Activated T-cell treated with anti-CD3 and anti-CD28 coated beads, Interleukin-2, amount 50 U/mL, for 72 hours (primary cell): Measurements from ENCODE around the gene AP2S1. TPM values are rescaled to one million over a fixed set of nuclear protein-coding genes. Genes with fewer than 3 reads are reported as not detected.
A peak's percentile ranks its signal among the peaks of the same experiment; 100 is the strongest.
"Not testable (repeated sequence)": the region's sequence is repeated elsewhere in the genome, so short reads cannot be mapped to it uniquely, and the experiment has no call there.

Experiments used
- ATAC-seq, 2 donors: fragments of 150-1000 bp; cut with Tn5 transposase; replicated peaks in 1 of 2; 2 replicates each; pipeline ENCODE4 v1.10.0; 2021; ENCODE audit warnings: moderate library complexity in 2 of 2, mild to moderate bottlenecking in 1 of 2
- DNase-seq, 2 donors: peaks; one replicate each; pipeline ENCODE4 v3.0.0; 2021 to 2022; ENCODE audit warnings: mixed read lengths in 1 of 2
- H3K27ac Mint-ChIP-seq: one replicate; pipeline ENCODE4 v1.8.0; 2022; ENCODE audit warnings: mild to moderate bottlenecking, moderate library complexity, mixed read lengths
- H3K27me3 Mint-ChIP-seq: one replicate; pipeline ENCODE4 v1.8.0; 2022; ENCODE audit warnings: low read depth, mixed read lengths
- H3K36me3 Mint-ChIP-seq, 2 donors: one replicate each; pipeline ENCODE4 v1.8.0; 2022; ENCODE audit warnings: mixed read lengths in 2 of 2, mild to moderate bottlenecking in 1 of 2; ENCODE audit not compliant: insufficient read depth in 2 of 2
- H3K4me1 Mint-ChIP-seq: one replicate; pipeline ENCODE4 v1.8.0; 2022; ENCODE audit warnings: low read depth, mixed read lengths
- H3K4me3 Mint-ChIP-seq, 2 donors: one replicate each; pipeline ENCODE4 v1.8.0; 2022; ENCODE audit warnings: mild to moderate bottlenecking in 2 of 2, mixed read lengths in 2 of 2, moderate library complexity in 2 of 2
- H3K9me3 Mint-ChIP-seq, 2 donors: one replicate each; pipeline ENCODE4 v1.8.0; 2022; ENCODE audit warnings: mixed read lengths in 2 of 2
- total RNA-seq, 2 donors: library from RNA; stranded (reverse); gene quantifications; one replicate each; pipeline ENCODE4 v1.2.3, GENCODE V29; 2022

Gene AP2S1
- total RNA-seq, 2 donors from 2014 or later: 61.7 to 64.3 TPM

- H3K4me1 Mint-ChIP-seq: peaks cover 46% of the 10 kb centered on the region
- no peaks in the 10 kb centered on the region for H3K36me3 Mint-ChIP-seq
- H3K27ac Mint-ChIP-seq: no peak overlapping the region
- ATAC-seq: no peak
- no peaks in the 10 kb centered on the region for H3K9me3 Mint-ChIP-seq
- H3K27me3 Mint-ChIP-seq: no peaks in the 10 kb centered on the region
- no peak overlapping the region for H3K4me3 Mint-ChIP-seq
- DNase-seq: no peak
These were observed 27.6 kb downstream of the AP2S1 start for GRCh38 chr19:46823049-46823448.

- H3K4me1 Mint-ChIP-seq: peaks cover 46% of the 10 kb centered on the region
- not testable (repeated sequence) for DNase-seq, ATAC-seq, H3K36me3 Mint-ChIP-seq, H3K9me3 Mint-ChIP-seq, H3K27me3 Mint-ChIP-seq
- H3K4me3 Mint-ChIP-seq: peak overlapping the region; percentile 54 to 65
- peak overlapping the region; percentile 63 for H3K27ac Mint-ChIP-seq
These were observed 28.2 kb downstream of the AP2S1 start for GRCh38 chr19:46822410-46822787.

- peak; percentile 84 to 90 for ATAC-seq
- no peaks in the 10 kb centered on the region for H3K27me3 Mint-ChIP-seq
- no peaks in the 10 kb centered on the region for H3K9me3 Mint-ChIP-seq
- H3K36me3 Mint-ChIP-seq: no peaks in the 10 kb centered on the region
- H3K27ac Mint-ChIP-seq: peak overlapping the region; percentile 63
- peaks cover 46% of the 10 kb centered on the region for H3K4me1 Mint-ChIP-seq
- DNase-seq: peak; percentile 61 to 67
- peak overlapping the region; percentile 54 to 65 for H3K4me3 Mint-ChIP-seq
These were observed 28.9 kb downstream of the AP2S1 start for GRCh38 chr19:46821512-46822409.

GRCh38 chr19:46818812-46819211, 31.8 kb downstream of the AP2S1 start:
- Mint-ChIP-seq H3K4me3 (peak overlapping the region in 1 of 2 donors; percentile 24), H3K36me3 (no peaks in the 10 kb centered on the region), H3K27ac (peak overlapping the region; percentile 12), H3K4me1 (peaks cover 40% of the 10 kb centered on the region), H3K27me3 (no peaks in the 10 kb centered on the region), H3K9me3 (no peaks in the 10 kb centered on the region)
- ATAC-seq (no peak), DNase-seq (peak; percentile 10 to 18)

- H3K27ac Mint-ChIP-seq: no peak overlapping the region
- DNase-seq (no peak), ATAC-seq (no peak)
- no peaks in the 10 kb centered on the region for H3K27me3 Mint-ChIP-seq
- no peaks in the 10 kb centered on the region for H3K36me3 Mint-ChIP-seq
- no peak overlapping the region for H3K4me3 Mint-ChIP-seq
- H3K4me1 Mint-ChIP-seq: peaks cover 25% of the 10 kb centered on the region
- H3K9me3 Mint-ChIP-seq: no peaks in the 10 kb centered on the region
These were observed 34.6 kb downstream of the AP2S1 start for GRCh38 chr19:46815833-46816627.

DNA sequence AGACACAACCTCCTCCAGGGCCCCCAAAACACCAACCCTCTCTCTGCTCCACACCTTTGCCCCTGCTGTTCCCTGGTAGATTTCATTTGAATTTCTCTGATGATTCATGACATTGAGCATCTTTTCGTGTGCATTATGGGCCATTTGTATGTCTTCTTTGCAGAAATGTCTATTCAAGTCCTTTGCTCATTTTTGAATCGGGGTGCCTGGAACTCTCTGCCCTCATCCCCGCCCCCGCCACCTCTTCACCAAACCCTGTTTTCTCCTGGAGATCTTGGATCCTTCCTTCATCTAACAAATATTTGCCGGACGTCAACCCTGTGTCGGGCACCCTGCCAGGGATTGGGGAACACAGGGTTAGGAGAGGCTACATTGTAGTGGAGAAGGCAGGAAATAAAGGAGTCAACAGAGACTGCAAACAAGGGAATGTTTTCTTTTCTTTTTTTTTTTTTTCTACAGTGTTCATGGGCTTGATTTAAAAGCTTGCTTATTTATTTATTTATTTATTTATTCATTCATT, 36.7 kb downstream of the AP2S1 start:
- H3K27me3 Mint-ChIP-seq: no peaks in the 10 kb centered on the region
- H3K4me1 Mint-ChIP-seq: peaks cover 8% of the 10 kb centered on the region
- ATAC-seq (no peak), DNase-seq (no peak)
- no peaks in the 10 kb centered on the region for H3K36me3 Mint-ChIP-seq
- H3K27ac Mint-ChIP-seq: no peak overlapping the region
- no peaks in the 10 kb centered on the region for H3K9me3 Mint-ChIP-seq
- no peak overlapping the region for H3K4me3 Mint-ChIP-seq

- H3K36me3 Mint-ChIP-seq: no peaks in the 10 kb centered on the region
- no peaks in the 10 kb centered on the region for H3K27me3 Mint-ChIP-seq
- H3K9me3 Mint-ChIP-seq: no peaks in the 10 kb centered on the region
- DNase-seq (no peak), ATAC-seq (no peak)
- no peak overlapping the region for H3K27ac Mint-ChIP-seq
- H3K4me3 Mint-ChIP-seq: no peak overlapping the region
- peaks cover 5% of the 10 kb centered on the region for H3K4me1 Mint-ChIP-seq
These were observed 37.4 kb downstream of the AP2S1 start for GRCh38 chr19:46812977-46813838.

DNA sequence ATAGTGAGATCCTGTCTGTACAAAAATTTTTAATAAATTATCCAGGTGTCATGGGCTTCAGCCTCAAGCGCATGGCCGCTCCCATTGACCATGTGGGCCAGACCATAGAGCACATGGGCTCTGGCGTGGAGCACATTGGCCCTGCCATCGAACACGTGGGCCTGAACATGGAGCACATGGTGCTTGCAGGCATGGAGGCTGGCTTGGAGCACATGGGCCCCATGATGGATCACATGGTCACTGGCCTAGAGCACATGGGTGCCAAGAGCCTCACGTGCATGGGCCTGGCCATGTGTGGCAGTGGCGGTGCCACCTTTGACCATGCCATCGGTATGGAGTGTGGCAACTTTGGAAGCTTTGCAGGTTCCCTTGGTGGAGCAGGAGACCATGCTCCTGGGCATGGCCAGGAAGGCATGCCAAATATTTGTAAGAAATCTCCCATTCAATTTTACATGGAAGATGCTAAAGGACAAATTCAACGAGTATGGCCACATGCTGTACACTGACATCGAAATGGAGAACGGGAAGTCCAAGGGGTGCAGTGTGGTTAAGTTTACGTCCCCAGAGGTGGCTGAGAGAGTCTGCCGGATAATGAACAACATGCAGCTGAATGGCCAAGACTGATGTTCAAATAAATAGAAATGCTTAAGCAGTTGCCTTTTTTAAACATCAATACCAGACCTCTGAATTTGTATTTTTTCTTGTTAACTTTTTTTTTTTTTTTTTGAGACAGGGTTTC, 40.9 kb downstream of the AP2S1 start:
- H3K9me3 Mint-ChIP-seq: no peaks in the 10 kb centered on the region
- DNase-seq: no peak
- no peaks in the 10 kb centered on the region for H3K4me1 Mint-ChIP-seq
- H3K27me3 Mint-ChIP-seq: no peaks in the 10 kb centered on the region
- H3K36me3 Mint-ChIP-seq: no peaks in the 10 kb centered on the region
- H3K27ac Mint-ChIP-seq: no peak overlapping the region
- no peak for ATAC-seq
- H3K4me3 Mint-ChIP-seq: no peak overlapping the region

DNA sequence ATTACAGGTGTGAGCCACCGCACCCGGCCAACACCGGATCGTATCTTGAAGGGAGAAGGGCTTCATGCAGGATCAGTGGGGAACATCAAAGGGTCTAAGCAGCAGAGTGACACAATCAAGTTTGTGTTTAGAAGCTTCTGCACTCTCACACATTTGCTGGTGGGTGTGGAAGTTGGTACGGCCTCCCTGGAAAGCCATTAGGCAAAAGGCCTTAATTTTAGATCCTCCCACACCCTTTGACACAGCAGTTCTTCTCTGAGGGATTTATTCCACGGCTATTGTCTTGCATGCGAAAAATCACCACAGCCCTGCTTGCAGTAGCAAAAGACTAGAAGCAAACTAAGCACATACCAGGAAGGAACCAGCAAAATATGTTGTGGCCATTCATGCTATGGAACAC, 44.0 kb downstream of the AP2S1 start:
- H3K9me3 Mint-ChIP-seq: no peaks in the 10 kb centered on the region
- no peak for DNase-seq
- H3K27me3 Mint-ChIP-seq: no peaks in the 10 kb centered on the region
- ATAC-seq: no peak
- H3K27ac Mint-ChIP-seq: no peak overlapping the region
- H3K4me3 Mint-ChIP-seq: no peak overlapping the region
- H3K36me3 Mint-ChIP-seq: no peaks in the 10 kb centered on the region
- H3K4me1 Mint-ChIP-seq: no peaks in the 10 kb centered on the region

DNA sequence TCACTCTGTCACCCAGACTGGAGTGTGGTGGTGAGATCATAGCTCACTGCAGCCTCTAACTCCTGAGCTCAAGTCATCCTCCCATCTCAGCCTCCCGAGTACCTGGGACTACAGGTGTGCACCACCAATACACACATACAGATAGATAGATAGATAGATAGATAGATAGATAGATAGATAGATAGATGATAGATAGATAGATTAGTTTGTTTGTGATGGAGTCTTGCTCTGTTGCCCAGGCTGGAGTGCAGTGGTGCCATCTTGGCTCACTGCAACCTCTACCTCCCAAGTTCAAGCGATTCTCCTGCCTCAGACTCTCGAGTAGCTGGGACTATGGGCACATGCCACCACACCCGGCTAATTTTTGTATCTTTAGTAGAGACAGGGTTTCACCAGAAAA, 46.2 kb downstream of the AP2S1 start:
- not testable (repeated sequence) for DNase-seq, ATAC-seq, H3K4me1 Mint-ChIP-seq, H3K36me3 Mint-ChIP-seq, H3K27me3 Mint-ChIP-seq, H3K27ac Mint-ChIP-seq, H3K4me3 Mint-ChIP-seq, H3K9me3 Mint-ChIP-seq

DNA sequence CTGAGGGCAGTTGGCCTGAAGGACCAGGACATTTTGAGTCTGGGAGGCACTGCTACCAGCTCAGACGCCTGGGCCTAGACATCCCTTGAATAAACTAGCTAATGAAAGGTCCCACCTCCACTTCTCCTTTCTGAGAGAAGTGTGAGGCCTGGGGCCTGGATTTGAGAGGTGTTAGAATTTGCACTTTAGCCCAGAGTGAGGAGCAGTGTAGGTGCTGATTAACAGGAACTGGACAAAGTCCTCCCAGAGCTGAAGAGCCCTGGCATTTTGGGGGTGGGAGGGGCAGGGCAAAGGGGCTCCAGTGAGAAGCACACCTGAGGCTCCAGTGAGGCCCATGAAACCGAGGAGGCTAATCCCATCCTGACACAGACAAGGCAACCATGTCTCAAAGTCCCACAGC, 47.1 kb downstream of the AP2S1 start:
- Mint-ChIP-seq H3K4me3 (no peak overlapping the region), H3K27ac (no peak overlapping the region)

GRCh38 chr19:46802152-46802551, 48.5 kb downstream of the AP2S1 start:
- H3K9me3 Mint-ChIP-seq: no peaks in the 10 kb centered on the region

More for the DNA sequence above, 47.1 kb downstream of the AP2S1 start:
- Mint-ChIP-seq H3K27me3 (no peaks in the 10 kb centered on the region), H3K9me3 (no peaks in the 10 kb centered on the region), H3K4me1 (no peaks in the 10 kb centered on the region), H3K36me3 (no peaks in the 10 kb centered on the region)
- ATAC-seq (no peak), DNase-seq (no peak)

More at GRCh38 chr19:46802152-46802551, 48.5 kb downstream of the AP2S1 start:
- ATAC-seq (no peak), DNase-seq (no peak)
- Mint-ChIP-seq H3K36me3 (no peaks in the 10 kb centered on the region), H3K4me3 (no peak overlapping the region), H3K27ac (no peak overlapping the region), H3K4me1 (no peaks in the 10 kb centered on the region), H3K27me3 (no peaks in the 10 kb centered on the region)
